HG03432 (cell line): ENCODE data around the gene SPDL1.

ENCODE experiments used
- ATAC-seq: cut with Tn5 transposase; IDR thresholded peaks from one replicate; pipeline ENCODE4 v1.9.1; 2021; ENCODE audit warnings: mild to moderate bottlenecking, moderate library complexity; ENCODE audit not compliant: unreplicated experiment

SPDL1 gene

DNA sequence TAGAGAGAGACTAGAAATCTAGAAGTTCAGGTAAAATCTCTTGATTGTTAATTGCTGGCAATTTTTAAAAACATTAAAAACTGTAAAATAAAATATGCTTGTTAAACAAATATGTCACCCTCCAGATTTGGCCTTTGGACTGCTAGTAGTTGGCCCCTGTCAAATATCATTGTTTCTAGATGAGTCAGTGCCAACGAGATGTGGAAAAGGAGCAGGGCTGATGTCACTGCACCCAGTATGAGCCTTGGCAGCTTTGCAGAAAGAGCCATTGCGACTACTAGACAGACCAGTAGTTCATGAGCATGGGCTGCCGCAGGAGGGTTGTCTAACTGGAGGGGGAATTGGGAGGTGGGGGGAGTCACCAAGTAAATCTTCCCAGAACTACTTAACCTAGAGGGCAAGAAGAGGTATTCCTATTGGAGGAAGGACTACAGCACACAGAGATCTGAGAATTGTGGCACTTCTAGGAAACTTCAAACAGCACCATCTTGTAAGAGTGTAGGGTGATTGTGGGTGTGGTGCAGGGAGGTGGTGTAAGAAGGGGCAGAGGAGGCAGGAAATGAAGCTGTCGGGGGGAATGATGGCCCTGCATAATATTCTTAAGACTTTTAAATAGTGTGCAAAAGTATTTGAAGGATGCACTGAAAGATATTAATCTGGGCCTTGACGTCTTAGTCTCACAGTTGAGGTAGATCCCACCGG is 46.4 kb downstream of the SPDL1 start:
- ATAC-seq = no peak

DNA sequence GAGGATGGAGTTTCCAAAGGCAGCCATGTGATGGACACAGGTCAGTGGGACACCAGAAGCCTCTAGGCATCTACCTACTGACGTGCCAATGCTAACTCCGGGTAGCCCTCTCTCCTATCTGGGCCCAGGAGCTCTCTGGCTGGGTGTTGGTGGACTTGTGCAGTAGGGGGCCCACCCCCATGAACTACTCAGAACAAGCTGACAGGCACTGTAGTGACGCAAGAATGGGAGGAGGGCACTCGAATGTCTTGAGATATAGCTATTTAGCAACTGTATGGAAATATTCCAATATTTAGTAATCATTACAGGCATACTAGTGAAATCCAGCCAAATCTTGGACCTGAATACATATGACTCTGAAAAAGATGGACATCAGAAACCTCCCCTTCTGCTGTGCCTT is 47.8 kb downstream of the SPDL1 start:
- no peak for ATAC-seq

DNA sequence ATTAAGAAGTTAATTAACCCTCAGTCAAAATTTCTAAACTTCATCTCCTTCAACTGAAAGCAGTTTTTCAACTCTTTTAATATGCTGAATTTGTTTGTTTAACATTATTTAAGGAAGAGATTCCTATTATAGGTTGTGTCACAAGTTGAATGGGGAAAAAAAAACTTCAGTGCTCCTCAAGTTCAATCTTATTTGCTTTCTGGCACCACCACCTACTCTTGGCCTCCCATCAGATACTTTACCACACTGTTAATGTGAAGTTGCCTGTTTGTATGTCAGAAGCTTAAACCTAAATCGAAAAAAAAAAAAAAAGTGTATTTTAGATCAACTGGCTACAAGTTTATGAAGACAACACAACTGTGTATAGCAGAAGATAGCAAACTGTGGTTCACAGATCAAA is 49.4 kb downstream of the SPDL1 start:
- no peak for ATAC-seq

DNA sequence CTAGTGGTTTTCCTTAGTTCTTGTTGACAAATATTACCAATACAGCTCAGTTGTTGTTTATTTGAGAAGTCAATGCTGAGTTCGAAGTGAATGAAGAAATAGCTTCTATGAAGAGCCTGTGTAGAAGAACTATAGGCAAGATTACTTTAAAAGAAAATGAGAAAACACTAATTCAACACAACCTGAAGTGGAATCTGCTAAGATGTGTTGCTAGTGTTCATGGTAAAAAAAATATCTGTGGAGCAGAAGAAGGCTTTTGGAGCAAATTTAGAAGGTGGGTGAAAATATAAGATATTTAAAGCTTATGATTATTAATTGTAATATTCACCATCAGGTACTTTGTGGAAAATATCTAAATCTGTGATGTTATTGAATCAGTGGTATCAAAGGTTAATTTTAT is 51.0 kb downstream of the SPDL1 start:
- ATAC-seq = no peak

DNA sequence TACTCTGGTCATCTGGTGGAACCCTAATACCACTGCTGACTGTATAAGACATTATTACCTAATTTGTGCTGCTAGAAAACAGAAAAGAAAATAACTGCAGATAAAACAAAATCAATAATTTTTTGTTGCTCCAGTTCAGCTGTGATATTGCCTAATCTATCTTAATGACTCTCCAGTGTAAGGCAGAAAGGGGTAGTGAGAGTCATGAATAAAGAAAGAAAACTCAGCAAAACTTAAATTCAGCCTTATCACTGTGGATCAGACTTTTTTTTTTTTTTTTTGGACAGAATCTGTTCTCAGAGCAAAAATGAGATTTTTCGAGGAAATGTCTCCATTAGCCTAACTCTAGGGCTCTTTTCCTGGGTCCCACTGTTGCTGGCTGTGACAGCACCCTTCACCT is 52.4 kb downstream of the SPDL1 start:
- ATAC-seq = no peak

DNA sequence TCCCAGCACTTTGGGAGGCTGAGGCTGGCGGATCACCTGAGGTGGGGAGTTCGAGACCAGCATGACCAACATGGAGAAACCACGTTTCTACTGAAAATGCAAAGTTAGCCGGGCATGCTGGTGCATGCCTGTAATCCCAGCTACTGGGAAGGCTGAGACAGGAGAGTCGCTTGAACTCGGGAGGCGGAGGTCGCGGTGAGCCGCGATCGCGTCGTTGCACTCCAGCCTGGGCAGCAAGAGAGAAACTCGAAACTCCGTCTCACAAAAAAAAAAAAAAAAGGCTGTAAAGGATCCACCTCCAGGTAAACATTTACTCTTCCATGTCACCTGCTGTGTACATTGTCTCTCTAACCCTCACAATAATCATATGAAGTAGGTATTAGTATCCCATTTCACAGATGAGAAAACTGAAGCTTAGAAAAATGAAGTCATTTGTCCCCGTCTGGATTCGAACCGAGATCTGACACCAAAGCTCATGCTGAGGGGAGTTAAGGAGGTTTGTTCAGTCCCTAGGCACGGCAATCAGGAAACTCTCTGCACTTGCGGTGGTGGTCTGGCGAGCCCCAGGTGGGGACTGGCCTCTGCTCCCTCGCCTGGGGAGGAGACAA is 53.0 kb downstream of the SPDL1 start:
- ATAC-seq = no peak

DNA sequence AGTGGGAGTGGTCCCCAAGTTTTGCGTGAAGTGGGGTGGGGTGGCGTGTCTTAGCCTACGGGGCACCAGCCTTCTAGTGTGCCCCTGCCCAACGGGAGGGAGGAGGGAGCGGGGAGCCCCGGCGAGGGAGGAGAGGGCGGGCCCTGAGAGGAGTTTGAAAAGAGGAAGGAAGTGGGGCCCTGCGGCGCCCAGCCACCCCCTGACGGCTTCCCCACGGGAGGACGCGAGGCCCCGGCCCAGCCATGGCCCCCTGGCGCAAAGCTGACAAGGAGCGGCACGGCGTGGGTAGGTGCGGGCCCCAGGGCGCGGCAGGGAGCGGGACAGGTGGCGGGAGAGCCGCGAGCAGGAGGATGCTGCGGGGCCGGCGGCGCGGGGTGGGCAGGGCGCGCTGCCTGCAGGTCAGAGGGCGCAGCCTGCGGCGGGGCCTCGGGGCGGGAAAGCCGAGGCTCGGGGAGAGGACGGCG is 53.5 kb downstream of the SPDL1 start, which contains the start of gene DOCK2:
DOCK2 (plus strand) TSS at position 191 of the 464 bp plus-strand sequence; CDS start at position 243, 52 bp downstream.
- ATAC-seq = peak; percentile 95

DNA sequence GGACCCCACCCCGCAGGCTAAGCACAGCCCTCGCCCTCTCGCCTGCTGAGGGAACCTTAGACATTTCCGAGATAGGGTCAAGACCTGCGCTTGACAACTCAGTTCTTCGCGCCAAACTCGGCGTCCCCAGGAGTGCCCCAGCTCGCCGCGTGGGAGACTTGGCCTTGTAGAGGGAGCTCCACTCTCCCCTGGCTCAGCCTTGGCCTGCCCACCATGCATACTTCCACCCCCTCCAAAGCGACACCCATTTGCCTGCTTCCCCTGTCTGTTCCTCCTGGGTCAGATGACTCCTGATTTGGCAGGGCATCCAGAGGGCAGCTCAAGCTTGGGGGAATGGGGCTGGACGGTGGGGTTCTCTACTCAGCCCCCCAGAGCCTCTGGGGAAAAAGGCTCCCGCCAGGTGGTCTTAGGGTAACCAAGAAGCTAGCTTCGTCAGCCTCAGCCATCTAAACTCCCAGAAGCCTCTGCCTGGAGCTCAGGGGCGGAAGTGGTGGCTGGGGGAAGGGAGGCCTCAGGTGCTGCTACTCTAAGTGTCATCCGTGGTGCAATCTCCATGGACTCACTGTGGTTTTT is 54.1 kb downstream of the SPDL1 start:
- ATAC-seq = peak; percentile 74

DNA sequence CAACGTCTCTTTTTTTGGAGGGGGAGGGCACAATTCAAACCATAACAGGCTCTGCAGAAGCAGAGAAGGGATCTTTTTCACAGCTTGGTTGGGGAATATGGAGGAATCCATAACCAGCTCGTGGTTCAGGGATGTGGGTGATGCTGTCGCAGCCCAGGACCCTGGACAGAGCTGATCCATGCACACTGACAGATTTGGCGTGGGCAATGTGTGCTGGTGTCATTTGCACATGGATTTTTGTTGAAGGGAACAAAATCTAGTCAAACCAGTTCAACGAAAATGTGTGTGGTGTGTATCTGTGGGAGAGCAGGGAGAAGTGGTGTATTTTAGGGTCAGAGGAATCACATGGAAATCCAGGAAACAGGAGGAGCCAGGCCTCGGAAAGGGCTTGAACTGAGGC is 57.7 kb downstream of the SPDL1 start:
- no peak for ATAC-seq

DNA sequence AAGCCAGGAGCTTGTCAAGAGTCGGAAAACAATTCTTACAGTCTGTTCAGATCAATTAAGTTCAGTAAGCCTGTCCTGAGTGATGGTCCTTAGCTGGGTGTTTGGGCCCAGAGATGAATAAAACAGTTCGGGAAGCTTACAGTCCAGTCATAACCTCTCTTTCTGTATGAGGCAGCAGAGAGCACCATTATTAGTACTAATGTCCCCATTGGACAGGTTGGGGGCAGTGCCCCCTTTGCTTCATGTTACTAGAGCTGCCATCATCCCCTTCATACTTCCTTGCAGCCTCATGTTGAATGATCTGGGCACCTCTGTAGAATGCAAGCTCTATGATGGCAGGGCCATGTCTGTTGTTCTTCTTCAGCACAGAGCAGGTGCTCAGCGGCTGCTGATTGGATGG is 63.3 kb downstream of the SPDL1 start:
- peak; percentile 36 for ATAC-seq

DNA sequence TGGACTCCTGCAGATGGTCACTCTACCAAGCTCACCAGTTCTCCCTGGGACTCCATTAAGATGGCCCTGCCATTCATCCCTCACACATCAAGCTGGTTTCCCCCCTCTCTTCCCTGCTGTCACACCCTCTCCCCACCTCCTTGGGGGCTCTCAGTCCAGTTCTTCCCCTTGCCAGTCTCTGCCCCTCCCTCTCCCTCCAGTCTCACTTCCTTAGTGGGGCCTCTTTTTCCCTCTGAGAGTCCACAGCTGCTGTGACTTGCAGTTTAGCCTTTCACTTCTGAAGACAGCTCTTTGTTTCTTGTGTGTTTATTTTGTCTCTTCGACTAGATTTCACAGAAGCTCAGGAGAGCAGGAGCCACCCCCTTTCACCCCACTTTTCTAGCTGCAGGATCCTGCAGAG is 64.0 kb downstream of the SPDL1 start:
- peak; percentile 59 for ATAC-seq

DNA sequence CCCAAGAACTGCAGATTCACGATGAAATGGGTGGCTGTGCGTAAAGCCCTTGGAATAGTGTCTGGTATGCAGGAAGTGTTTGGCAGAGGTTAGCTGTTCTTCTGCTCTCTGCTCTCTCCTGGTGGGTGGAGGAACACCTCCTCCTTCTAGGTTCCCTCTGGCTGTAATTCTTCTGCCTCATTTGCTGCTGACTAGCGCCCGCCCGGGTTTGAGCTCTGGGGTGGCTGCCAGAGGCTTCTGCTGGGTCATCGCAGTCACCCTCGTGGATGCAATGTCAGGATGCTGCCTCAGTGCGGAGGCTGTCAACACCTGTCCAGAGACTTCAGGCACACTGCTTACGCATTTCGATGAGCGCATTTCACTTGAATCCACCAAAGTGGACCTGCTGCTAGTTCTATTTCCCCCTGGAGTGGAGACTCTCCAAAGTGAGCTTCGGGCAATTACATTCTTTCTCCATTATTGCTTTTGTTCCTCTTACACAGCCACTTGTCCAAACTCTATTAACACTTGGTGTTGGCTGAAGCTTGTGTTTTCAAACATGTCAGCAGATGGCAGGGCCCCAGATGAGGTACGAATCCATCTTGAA is 65.2 kb downstream of the SPDL1 start:
- no peak for ATAC-seq

DNA sequence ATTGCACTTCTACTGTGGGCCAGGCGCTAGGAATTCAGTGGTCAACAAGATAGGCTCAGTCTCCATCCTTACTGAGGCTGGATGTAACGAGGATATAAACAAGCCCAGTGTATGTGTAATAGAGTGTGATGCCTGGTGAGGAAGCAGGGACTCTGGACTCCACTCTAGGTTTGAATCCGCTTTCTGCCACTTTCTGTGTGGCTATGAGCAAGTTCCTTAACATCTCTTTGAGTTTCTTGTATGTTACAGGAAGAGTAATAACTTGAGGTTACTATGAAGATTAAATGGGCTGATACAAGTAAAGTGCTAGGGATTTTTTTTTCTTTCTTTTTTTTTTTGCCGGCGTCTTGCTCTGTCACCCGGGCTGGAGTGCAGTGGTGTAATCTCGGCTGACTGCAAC is 65.9 kb downstream of the SPDL1 start:
- peak; percentile 25 for ATAC-seq

DNA sequence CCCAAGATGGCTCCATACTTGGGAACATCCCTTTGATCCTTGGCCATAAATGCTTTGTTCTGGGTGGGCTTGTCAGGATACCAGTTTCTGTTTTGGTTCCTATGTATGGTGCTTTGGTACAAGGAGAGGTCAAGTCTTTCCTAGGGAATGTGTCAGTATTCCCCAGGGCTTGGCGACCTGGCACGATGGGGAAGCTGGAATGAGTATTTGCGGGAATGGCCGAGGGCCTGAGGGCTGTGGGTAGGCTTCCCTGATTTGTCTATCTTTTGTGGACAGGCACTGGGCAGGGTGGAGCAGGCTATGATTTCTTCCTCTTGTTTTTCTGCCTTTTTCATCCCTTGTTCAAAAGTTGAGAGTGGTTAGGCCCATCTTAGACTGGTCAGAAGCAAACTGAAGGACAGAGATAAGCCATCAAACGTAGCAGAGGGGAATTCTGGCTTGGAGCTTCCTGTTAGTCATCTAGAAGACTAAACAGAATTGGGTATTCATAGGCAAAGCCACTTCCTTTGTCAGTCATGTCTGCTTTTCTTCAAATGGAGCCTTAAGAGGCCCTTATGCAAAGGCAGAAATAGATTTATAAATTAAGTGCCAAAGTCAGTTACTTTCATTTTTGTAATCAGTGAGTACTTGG is 67.2 kb downstream of the SPDL1 start:
- peak; percentile 59 for ATAC-seq

DNA sequence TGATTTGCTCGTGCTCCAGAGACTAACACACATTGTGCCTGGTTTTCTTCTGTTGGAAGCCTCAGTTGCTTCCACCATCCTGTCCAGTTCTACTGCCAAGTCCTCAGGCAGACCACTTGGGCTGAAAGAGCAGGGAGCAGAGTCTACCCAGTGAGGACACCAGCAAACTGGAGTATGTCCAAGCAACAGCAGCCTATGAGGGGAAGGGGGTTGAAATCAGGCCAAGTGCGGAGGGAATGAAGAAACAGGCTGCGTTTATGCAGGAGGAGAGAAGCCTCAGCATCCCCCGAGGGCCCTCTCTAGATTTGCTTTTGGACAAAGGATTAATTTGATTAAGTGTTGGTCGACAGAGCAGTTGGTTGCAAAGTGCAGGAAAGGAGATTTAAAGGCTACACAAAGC is 68.0 kb downstream of the SPDL1 start:
- ATAC-seq = no peak

DNA sequence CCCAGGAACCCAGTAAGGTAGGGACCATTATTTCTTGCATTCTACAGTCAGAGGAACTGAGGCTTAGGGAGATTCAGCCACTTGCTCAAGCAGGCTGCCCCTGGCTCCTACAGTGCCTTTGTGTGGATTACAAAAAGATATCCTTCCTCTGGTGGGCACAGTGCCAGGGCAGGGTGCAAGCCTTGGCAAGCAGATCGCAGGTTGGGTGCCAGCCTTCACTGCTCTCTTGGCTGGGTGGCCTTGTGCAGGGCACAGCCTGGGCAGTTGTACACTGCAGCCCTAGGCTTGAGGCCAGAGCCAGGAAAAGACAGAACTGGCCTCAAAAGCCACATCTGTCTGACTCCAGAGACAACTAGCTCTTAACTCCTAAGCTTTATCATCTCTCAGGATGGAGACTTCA is 68.5 kb downstream of the SPDL1 start:
- no peak for ATAC-seq

DNA sequence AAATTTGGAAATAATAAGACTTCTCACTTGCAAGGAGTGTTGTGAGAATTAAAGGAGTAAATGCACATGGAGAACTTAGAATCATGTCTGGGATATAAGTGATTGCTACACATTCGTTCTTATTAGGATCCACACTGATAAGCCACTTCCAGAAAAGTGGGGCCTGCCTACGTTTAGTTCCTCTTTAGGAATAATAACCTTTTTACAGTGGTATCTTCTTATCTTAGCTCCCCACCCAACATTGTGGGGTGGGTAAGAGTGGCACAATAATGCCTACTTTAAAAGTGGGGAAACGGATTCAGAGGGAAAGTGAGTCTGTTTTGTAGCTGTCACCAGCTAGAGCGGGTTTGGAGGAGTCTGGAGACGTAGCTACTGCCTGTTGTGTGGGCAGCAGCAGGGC is 69.5 kb downstream of the SPDL1 start:
- ATAC-seq = no peak
